ENCODE results near the gene TSSK6.

The TSSK6 gene

DNA sequence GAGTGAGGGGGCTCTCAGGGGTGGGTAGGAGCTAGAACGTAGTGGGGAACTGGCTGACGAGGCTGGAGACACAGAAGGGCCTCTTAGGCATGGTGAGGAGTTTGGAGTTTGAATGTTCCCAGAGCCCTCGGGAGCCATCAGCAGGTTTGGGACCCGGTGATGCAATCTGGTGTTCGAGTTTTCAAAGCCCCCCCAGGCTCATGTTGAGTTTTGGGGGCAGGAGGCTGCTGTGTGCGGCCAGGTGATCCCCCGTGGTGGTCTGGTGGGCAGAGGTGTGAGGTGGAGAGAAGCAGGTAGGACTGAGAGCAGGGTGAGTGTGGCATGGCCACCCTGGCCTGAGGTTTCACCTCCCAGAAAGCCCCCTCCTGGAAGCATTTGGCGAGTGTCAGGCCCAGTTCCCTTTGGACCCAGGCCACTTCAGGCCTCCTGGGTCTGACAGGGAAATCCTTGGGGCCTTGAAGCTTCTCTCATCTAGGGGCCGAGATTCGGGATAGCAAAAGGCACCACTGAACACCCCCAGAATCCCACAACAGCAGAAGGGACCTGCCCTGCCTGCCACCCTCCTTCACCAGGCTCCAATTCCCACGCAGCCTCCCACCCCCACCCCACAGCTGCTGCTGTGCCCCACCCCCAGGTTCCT lies 14.6 kb upstream of the TSSK6 start:
- no peak for DNase-seq

DNA sequence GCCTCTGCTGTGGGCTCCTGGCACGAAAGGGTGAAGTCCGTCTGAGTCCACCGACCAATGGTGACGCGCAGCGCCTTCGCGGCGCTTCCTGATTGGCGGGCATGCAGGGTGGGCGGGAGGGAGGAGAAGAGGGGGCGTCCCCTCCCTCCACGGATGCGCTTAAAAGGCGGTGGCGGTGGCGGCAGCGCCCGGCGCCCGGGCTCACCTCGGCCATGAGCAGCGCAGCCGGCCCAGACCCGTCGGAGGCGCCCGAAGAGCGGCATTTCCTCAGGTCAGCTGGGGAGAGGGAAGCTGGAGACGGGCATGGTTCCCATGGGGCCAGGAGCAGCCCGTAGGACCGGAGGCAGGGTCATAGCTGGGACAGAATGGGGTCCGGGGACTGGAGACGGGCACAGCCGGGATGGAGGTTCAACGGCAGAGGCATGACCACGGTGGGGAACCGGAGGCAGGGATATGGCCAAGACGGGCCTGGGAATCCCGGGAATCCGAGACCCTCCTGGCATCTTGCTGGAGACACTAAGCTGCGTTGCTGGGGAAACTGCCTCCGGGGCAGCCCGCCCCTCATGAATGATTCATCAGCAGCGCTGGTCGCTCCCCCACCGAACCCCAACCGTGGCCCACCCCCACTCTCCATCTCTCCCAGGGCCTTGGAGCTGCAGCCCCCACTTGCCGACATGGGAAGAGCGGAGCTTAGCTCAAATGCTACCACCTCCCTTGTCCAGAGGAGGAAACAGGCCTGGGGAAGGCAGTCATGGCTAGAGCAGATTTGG lies 13.6 kb upstream of the TSSK6 start, which contains the start of gene YJEFN3:
Gene YJEFN3, plus strand, starts transcription at position 191 of the 770 bp plus-strand sequence. Its CDS starts 22 bp downstream, at position 213.
- peak; percentile 78 for DNase-seq

DNA sequence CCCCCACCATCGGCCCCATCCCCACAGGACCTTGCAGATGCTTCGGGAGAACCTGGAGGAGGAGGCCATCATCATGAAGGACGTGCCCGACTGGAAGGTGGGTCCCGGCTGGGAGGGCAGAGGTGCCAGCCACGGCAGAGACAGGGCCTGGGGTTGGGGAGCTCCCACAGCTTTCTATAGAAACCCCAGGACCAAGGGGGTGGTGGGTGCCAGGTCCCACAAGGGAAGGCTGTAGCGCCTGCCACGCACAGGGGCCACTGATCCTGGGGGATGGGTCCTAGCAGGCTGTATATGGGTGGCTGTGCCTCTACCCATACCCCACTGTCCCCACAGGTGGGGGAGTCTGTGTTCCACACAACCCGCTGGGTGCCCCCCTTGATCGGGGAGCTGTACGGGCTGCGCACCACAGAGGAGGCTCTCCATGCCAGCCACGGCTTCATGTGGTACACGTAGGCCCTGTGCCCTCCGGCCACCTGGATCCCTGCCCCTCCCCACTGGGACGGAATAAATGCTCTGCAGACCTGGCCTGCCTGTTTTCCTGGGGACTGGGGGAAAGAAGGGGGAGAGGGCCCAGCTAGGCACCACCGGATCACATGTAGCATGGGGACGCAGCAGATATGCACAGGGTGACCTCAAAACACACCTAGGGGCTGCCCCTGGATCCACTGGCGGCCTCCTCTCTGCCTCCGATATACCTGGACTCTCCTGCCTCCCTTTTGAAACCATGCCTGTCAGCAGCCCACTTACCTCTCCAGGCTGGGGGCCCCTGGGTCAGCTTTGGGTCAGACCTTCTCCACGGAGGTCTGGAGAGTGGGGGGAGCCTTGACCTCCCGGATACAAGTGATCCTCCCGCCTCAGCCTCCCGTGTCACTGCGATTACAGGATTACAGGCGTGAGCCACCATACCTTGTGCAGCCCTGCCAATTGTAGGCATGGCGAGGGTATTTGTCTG lies 12.6 kb upstream of the TSSK6 start:
- DNase-seq = no peak

DNA sequence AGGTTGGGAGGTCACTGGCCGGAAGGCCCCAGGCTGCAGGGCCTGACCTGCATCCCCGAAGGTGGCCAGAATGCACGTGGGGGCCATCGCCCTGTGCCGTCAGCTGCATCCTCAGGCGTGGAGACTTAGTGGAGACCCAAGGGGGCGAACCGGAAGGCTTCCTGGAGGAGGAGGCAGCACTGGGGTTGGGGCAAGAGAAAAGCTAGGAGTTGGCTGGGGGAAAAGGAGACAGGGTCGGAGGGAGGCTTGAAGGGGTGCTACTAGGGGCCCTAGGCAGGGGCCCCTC lies 12.0 kb upstream of the TSSK6 start:
- no peak for DNase-seq

DNA sequence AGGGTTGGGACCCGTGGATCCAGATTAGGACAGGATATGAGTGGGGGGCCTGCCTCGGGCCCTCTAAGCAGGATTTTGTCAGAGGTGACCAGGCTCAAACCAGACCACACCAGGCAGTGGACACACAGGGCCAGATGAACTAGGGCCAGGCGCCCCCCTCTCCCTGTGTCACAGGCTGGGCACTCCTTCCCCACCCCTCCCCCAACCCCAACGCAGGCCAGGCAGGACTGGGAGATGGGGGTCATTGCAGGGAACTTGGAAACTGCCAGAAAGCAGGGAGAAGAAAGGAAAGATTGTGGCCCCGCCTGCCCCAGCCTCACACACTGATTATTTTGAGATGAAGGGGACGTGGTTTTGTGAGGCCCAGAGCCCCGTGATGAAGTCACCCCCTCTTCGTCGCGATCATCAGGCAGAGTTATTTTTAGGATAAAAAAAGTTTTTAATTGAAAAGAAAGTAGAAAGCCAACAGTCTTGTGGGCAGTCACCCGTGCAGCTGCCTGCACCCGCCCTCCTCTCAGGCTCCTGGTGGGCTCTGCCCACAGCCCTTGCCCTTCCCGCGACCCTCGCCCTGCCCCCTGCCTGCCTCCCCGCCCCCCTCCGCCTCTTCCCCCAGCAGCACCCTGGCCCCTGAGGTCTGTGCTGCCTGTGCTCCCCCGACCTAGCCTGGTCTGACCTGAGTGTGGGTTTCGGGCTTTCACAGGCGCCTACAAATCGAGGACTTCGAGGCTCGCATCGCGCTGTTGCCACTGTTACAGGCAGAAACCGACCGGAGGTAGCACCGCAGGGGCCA lies 11.4 kb upstream of the TSSK6 start:
- DNase-seq = no peak

DNA sequence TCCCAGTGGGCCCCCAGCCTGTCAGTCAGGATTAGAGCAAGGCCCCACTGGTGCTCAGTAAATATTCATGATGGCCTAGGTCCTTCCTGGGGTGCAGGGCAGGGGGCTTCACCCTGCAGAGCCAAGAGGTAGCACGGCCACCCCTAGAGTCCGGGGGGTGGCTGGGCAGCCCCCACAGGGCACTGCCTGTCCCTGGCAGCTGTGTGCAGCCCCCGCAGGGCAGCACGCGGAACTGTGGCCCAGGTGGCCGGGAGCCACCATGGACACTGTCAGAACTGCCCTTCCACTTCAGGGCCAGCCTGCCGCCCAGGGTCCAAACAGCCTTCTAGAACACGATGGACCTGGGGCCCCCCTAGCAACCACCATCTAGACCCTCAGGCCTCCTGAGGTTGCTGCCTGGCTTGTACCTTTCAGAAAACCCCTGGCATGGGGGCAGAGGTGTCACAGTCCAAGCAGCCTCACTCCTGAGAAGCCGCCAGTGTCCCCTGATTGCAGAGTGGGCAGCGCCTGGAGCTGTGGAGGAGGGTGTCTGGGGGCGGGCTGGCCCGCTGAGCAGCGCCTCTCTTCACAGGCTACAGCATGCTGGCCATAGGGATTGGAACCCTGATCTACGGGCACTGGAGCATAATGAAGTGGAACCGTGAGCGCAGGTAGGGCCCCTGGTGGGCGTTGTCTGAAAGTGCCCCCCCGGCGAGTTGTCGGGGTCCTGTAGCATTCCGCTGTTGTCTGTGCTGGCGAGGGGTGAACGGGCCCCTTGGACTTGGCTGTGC lies 10.4 kb upstream of the TSSK6 start:
- no peak for DNase-seq

DNA sequence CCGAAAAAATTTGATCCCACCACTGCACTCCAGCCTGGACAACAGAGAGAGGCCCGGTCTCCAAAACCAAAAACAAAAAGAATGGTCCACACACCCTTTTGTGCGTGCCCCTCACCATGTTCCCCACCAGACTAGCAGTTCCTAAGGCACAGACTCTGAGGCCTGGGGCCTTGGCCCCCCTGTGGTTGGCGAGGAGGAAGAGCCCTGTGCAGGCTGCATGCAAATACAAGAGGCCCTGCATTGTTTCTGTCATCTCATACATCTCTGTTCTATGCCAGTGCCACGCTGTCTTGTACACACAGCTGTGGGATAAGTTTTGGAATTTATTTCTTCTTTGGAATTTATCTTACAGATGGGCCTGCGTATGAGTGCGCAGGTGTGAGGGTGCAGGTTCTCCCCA lies 8.7 kb upstream of the TSSK6 start:
- DNase-seq = no peak

DNA sequence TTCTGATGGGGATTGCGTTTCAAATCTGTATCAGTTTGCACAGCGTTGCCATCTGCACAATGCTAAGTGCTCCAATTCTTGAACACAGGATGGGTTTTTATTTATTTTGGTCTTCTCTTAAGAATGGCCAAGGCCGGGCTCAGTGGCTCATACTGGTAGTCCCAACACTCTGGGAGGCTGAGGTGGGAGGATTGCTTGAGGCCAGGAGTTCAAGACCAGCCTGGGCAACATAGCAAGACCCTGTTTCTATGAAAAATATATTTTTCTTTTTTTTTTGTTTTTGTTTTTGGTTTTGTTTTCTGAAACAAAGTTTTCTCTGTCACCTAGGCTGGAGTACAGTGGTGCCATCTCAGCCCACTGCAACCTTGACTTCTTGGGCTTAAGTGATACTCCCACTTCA lies 7.8 kb upstream of the TSSK6 start:
- DNase-seq = no peak

DNA sequence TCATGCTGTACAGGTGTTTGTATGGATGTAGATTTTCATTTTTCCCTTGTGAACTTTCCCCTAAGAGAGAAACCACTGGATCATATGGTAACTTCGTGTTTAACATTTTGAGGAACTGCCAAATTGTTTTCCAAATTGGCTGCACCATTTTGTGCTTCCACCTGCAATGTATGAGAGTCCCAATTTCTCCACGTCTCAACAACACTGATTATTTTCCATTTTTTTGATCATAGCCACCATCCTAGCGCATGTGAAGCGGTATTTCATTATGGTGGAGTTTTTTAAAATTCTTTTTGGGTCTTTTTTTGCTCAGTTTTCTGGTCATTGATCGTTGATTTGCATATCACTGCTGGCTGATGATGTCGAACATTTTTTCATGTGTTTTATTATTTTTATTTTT lies 5.6 kb upstream of the TSSK6 start:
- no peak for DNase-seq

DNA sequence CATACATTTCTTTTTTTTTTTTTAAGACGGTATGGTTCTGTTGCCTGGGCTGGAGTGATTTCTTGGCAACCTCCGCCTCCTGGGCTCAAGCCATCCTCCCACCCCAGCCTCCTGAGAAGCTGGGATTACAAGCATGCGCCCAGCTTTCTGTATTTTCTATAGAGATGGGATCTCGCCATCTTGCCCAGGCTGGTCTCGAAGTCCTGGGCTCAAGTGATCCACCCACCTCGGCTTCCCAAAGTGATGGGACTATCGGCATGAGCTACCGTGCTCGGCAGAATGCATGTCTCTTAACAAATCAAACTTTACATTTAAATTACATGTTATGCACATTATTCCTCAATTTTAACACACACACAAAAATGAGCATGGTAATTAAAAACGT lies 1.9 kb upstream of the TSSK6 start:
- DNase-seq = no peak

DNA sequence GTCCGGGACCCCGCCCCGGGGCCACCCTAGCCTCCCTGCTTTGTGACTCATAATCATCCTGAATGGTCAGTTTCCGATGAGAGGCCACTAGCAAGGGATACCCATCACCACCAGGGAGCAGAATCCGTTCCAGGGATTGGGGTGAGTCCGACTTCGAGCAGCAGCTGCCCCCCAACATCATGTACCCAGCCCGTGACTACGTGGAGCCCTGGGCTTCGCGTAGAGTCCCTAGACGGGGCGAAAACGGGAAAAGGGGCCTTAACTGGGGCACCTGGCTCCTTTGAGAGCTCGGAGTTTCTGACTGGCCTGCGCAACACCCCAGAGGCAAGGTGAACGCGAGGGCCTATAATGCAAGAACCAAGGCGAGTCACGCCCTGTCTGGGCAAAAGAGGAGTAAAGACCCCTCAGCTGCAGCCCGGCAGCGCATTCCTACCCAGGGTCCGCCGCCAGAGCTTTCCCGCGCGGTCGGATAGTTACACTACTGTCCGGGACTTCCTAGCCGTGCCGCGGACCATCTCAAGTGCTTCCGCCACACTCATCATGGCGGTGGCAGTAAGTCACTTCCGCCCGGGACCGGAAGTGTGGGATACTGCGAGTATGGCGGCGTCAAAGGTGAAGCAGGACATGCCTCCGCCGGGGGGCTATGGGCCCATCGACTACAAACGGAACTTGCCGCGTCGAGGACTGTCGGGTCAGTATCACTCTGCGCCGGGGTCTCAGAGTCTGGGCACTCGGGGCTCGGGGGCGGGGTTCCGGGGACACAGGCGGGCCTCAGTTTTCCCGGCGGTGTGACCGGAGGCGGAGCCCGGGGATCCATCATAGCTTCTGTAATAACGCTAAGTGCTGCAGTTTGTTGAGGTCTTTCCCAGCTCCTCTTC lies 533 bp upstream of the TSSK6 start, which contains the start of gene NDUFA13:
Gene NDUFA13, plus strand, starts transcription at position 584 of the 878 bp plus-strand sequence. Its CDS starts 14 bp downstream, at position 598.
- DNase-seq = peak; percentile 95

DNA sequence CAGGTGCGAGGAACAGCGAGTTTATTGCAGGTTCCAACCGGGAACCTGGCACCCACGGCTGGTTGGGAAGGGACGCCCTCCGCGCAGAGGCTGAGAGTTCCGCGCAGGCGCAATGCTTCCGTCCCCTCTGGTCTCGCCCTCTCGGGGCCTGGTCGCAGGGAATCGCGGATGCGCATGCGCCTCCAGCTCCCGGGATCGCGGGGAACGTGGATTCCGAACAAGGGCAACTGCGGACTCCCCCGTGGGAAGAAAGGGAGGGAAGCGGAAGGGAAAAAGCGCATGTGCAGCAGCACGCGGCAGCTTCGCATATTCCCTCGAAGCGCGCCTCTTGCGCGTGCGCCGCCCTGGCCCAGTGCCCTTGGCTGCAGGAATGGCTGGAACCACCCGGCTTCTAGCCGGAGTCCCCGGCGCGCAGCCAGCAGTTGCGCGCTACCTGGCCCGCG lies 1.1 kb downstream of the TSSK6 start:
- no peak for DNase-seq

DNA sequence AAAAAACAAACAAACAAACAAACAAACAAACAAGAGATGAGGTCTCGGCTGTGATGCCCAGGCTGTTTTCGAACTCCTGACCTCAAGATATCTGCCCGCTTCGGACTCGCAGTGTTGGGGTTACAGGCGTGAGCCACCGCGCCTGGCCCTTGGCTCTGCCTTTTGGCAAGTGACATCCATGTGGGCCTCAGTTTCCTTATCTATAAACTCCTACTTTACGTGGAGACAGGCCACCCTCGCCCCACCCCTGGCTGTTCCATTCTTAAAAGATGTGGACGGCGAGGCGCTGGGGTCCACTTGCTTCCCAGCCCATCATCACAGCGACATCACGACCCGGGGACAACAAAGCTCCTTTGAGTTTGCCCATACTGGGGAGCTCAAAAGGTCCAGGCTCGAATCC lies 1.7 kb downstream of the TSSK6 start:
- no peak for DNase-seq

DNA sequence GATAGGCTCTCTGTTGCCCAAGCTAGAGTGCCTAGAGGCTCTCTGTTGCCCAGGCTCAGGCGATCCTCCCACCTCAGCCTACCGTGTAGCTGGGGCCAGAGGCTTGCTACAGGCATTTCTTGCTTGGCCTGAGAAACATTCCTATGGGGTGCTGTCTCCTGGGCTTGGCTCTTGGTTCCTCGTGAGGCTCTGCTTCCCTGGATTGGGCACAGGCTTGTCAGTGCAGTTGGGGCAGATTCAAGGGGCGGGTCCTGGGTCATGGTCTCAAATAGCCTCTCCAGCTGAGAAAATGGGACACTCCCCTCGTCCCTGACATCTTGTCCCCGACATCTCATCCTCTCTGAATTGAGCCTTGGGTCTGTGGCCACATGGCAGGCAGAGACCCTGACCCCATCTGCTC lies 4.9 kb downstream of the TSSK6 start:
- no peak for DNase-seq

DNA sequence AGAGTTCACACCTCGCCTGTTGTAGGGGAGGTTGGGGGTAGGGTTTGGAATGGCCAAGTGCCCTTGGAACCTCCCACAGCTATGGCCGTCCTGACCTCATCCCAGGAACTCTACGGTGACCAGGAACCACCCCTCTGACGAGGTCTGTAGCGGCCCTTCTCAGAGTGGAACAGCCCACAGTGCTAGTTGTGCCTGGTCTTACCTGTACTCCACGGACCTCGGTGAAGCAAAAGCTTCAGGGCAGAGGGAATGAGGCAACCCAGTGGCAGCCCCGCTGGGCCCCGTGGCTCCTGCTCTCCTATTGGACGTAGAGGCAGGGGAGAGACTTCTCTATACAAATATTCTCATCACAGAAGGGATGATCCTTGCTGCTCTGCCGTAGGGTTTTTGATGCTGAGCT lies 7.1 kb downstream of the TSSK6 start:
- DNase-seq = no peak

DNA sequence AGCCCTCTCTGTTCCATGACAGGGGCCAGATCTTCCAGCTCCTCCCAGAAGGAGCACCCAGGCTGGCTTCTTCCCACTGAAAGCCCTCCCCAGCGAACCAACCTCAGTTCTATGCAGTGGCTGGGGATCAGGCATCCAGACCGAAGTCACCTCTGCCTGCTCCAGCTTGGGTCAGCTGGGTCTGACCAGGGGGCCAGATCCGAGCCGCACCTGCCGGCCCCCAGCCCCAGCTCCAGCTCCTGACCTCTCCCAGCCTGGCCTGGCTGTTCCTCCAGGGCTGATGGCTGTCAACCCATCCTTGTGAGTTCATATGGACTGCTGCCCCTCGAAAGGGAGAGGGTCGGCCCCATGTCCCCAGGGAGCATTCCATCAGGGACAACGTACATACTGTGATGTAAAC lies 8.0 kb downstream of the TSSK6 start:
- DNase-seq = no peak

DNA sequence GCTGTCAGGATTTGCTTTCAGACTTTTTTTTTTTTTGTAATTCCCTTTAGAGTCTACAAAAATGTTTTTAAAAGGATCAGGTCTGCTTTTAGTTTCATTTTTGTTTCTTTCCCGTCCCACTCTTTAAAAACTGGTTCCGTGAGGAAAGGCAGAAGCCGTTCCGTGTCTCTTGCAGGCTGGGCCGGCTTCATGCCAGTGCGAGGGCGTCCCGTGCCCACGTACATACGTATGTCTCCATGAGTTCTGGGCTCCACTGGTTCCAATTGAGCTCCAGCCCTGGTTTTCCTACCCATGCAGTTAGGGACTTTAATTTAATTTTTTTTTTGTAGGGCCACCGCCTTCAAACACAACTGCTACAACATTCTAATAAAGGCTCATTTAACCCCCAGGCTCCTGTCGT lies 8.8 kb downstream of the TSSK6 start:
- DNase-seq = no peak

DNA sequence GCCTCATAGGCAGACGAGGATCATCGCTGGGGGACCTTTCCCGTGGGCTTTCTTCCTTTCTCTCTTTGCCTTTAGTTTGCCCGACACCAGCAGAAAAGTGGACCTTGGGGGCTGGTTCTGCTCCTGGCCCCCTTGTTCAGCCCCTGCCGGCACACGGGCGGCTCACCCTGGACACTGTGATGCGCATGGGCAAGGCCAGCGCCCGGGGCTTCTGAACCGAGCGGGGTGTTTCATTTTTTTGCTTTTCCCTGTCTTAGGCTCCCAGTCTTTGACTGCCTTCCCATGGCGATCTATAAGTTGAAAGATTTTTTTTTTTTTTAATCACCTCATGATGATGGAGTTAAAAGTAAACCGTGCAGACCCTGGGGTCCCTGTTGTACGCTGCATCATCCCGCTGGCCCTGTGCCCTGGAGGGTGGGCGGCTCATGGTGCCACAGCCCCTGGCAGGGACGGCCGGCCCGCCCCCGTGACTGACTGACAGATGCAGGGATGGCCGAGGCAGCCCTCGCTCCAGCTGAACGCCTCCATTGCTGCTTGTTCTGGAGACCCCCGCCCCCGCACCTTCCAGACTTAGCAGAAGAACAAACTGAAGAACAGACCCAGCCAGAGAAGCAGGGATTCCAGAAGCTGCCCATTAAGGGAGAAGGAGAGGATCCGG lies 9.6 kb downstream of the TSSK6 start:
- DNase-seq = no peak

DNA sequence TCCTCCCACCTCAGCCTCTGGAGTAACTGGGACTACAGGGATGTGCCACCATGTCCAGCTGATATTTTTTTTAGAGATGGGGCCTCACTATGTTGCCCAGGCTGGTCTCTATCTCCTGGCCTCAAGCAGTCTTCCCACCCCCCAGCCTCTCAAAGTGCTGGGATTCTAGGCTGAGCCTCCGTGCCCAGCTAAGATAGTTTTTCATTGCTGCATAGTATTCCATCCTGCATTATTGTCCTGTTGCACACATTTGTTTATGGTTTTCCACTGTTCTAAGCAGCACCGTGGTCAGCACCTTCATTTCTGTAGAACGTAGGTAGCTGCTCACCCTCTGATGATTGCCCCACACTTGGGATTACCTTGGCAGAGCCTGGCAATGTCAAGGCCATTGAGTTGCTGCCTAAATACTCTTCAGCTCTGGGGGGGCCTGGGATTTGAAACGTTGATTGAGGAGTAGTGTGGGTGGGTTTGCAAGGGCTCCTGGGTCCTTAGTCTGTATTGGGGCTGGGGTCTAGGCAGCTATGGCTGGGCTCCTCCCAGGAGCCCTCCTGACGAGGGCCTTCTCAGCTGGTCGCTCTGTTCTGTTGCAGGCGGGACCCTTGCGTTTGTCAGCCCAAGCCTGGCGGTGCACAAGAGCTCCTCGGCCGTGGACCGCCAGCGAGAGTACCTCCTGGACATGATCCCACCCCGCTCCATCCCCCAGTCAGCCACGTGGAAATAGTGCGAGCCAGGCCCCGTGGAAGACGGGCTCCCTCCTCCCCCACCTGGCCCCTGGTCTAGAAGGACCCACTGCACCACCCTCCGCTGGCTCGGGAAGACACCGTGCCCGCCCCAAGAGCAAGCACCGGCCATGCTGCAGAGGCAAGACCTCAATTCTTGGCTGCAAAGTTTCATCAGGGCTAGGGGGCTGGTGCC lies 10.3 kb downstream of the TSSK6 start:
- DNase-seq = no peak
